HG03108 (cell line): ENCODE data around the gene HHIPL1.

Experiments
- ATAC-seq: cut with Tn5 transposase; IDR thresholded peaks from one replicate; pipeline ENCODE4 v1.9.1; 2021; ENCODE audit warnings: moderate library complexity; ENCODE audit not compliant: unreplicated experiment

Gene HHIPL1

GRCh38 chr14:99727096-99727870 lies 82.4 kb downstream of the HHIPL1 start:
- ATAC-seq = no peak

- no peak for ATAC-seq
Measured at GRCh38 chr14:99728231-99728920, 83.4 kb downstream of the HHIPL1 start.

- ATAC-seq = no peak
Measured at GRCh38 chr14:99728981-99729451, 84.1 kb downstream of the HHIPL1 start.
